ENCODE data around the gene ARHGEF7. TPM values are rescaled to one million over a fixed set of nuclear protein-coding genes. Genes with fewer than 3 reads are reported as not detected.

ARHGEF7 gene
- total and polyA plus RNA-seq, 4 experiments from 2014 or later: 6.6 to 73.7 (median 40.7) TPM

DNA sequence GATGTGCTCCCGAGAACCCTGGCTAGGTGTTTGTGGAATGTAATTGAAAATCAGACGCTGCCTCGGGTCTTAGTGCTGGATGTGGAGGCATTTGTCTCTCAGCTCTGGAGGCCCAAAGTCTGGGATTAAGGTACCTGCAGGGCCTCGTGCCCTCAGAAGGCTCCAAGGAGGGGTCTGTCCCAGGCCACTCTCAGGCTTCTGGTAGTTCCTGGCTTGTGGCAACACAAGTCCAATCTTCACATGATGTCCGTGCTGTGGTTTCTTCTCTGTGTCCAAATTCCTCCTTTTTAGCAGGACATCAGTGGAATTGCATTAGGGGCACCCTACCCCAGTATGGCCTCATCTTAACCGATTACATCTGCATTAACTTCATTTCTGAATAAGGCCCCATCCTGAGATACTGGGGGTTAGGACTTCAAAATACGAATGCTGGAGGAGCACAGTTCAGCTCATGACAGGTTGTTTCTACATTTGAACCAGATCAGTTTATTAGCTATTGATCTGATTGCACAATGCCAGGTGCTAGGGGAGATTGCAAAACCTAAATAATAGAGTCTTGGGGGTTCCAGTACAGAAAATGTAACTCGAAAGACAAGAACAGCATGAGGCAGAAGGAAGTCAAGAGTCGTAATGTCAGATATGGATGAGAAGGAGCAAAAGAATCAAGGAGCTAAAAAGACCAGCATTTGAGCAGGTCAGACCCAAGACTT lies 3.9 kb downstream of the ARHGEF7 start:
- POLR2A ChIA-PET (ENCODE audit: partially characterized antibody): no interaction called here
- Mint-ChIP-seq H3K4me1 (peaks cover 11 to 20% (median 13%) of the 10 kb centered on the region in 4 donors), H3K27ac (no peak overlapping the region), H3K9me3 (peaks cover 0 to 2% (median 0%) of the 10 kb centered on the region in 8 donors), H3K27me3 (peaks cover 35 to 36% of the 10 kb centered on the region in 2 donors), H3K36me3 (peaks cover 0 to 10% of the 10 kb centered on the region in 2 donors), H3K4me3 (no peak overlapping the region)
- intact Hi-C loops (cut with micrococcal nuclease): no loop called here
- Histone ChIP-seq H3K27ac (ENCODE audit: low read depth, low read length) (no peak overlapping the region), H3K27me3 (ENCODE audit: insufficient read depth, low read length) (peaks cover 8% of the 10 kb centered on the region), H3K9me3 (ENCODE audit: control insufficient read depth in 1 of 2, low read length in 2 of 2) (no peaks in the 10 kb centered on the region), H3K4me3 (ENCODE audit: low read length in 2 of 2) (no peak overlapping the region), H3K4me1 (ENCODE audit: insufficient read depth, low read length) (peaks cover 10% of the 10 kb centered on the region), H3K36me3 (ENCODE audit: insufficient read depth, low read length) (no peaks in the 10 kb centered on the region)
- CTCF ChIA-PET (ENCODE audit: partially characterized antibody): no interaction called here
- no peak for DNase-seq

- H3K4me3 ChIP-seq (ENCODE audit: low read length in 2 of 2): no peak overlapping the region
- H3K4me1 ChIP-seq (ENCODE audit: insufficient read depth, low read length): peaks cover 5% of the 10 kb centered on the region
- no peak overlapping the region for H3K27ac ChIP-seq (ENCODE audit: low read depth, low read length)
- peaks cover 5 to 11% (median 6%) of the 10 kb centered on the region in 4 donors for H3K4me1 Mint-ChIP-seq
- ChIA-PET CTCF (ENCODE audit: partially characterized antibody) (no interaction called here), POLR2A (ENCODE audit: partially characterized antibody) (no interaction called here)
- no peak overlapping the region for H3K4me3 Mint-ChIP-seq
- H3K36me3 ChIP-seq (ENCODE audit: insufficient read depth, low read length): no peaks in the 10 kb centered on the region
- peaks cover 0 to 3% of the 10 kb centered on the region in 2 donors for H3K36me3 Mint-ChIP-seq
- H3K27me3 ChIP-seq (ENCODE audit: insufficient read depth, low read length): peaks cover 5% of the 10 kb centered on the region
- intact Hi-C loops (cut with micrococcal nuclease): no loop called here
- DNase-seq: no peak
- H3K9me3 ChIP-seq (ENCODE audit: control insufficient read depth in 1 of 2, low read length in 2 of 2): no peaks in the 10 kb centered on the region
- H3K27ac Mint-ChIP-seq: no peak overlapping the region
- H3K27me3 Mint-ChIP-seq: peaks cover 29% of the 10 kb centered on the region in 2 donors
- peaks cover 0 to 2% (median 0%) of the 10 kb centered on the region in 8 donors for H3K9me3 Mint-ChIP-seq
These were observed 4.9 kb downstream of the ARHGEF7 start for GRCh38 chr13:111119966-111120365.

GRCh38 chr13:111120422-111120821 lies 5.3 kb downstream of the ARHGEF7 start:
- Mint-ChIP-seq H3K36me3 (peaks cover 0 to 3% of the 10 kb centered on the region in 2 donors), H3K9me3 (peaks cover 0 to 2% (median 0%) of the 10 kb centered on the region in 8 donors), H3K27ac (no peak overlapping the region), H3K4me3 (no peak overlapping the region), H3K27me3 (peaks cover 29 to 30% of the 10 kb centered on the region in 2 donors), H3K4me1 (peaks cover 5 to 11% (median 6%) of the 10 kb centered on the region in 4 donors)
- DNase-seq: no peak
- Histone ChIP-seq H3K4me1 (ENCODE audit: insufficient read depth, low read length) (peaks cover 5% of the 10 kb centered on the region), H3K9me3 (ENCODE audit: control insufficient read depth in 1 of 2, low read length in 2 of 2) (no peaks in the 10 kb centered on the region), H3K4me3 (ENCODE audit: low read length in 2 of 2) (no peak overlapping the region), H3K27ac (ENCODE audit: low read depth, low read length) (no peak overlapping the region), H3K27me3 (ENCODE audit: insufficient read depth, low read length) (peaks cover 5% of the 10 kb centered on the region), H3K36me3 (ENCODE audit: insufficient read depth, low read length) (no peaks in the 10 kb centered on the region)
- POLR2A ChIA-PET (ENCODE audit: partially characterized antibody): no interaction called here
- intact Hi-C loops (cut with micrococcal nuclease): no loop called here
- CTCF ChIA-PET (ENCODE audit: partially characterized antibody): no interaction called here

- H3K27ac ChIP-seq (ENCODE audit: low read depth, low read length): no peak overlapping the region
- CTCF ChIA-PET (ENCODE audit: partially characterized antibody): no interaction called here
- H3K4me3 ChIP-seq (ENCODE audit: low read length in 2 of 2): no peak overlapping the region
- peaks cover 4% of the 10 kb centered on the region for H3K4me1 ChIP-seq (ENCODE audit: insufficient read depth, low read length)
- H3K27me3 ChIP-seq (ENCODE audit: insufficient read depth, low read length): peaks cover 5% of the 10 kb centered on the region
- peaks cover 0 to 3% of the 10 kb centered on the region in 2 donors for H3K36me3 Mint-ChIP-seq
- H3K27me3 Mint-ChIP-seq: peaks cover 28 to 32% of the 10 kb centered on the region in 2 donors
- no peaks in the 10 kb centered on the region for H3K36me3 ChIP-seq (ENCODE audit: insufficient read depth, low read length)
- H3K4me3 Mint-ChIP-seq: no peak overlapping the region
- intact Hi-C loops (cut with micrococcal nuclease): no loop called here
- peaks cover 0 to 2% (median 0%) of the 10 kb centered on the region in 8 donors for H3K9me3 Mint-ChIP-seq
- no peaks in the 10 kb centered on the region for H3K9me3 ChIP-seq (ENCODE audit: control insufficient read depth in 1 of 2, low read length in 2 of 2)
- POLR2A ChIA-PET (ENCODE audit: partially characterized antibody): no interaction called here
- H3K4me1 Mint-ChIP-seq: peaks cover 4 to 9% (median 4%) of the 10 kb centered on the region in 4 donors
- H3K27ac Mint-ChIP-seq: no peak overlapping the region
- no peak for DNase-seq
These were observed 5.8 kb downstream of the ARHGEF7 start for GRCh38 chr13:111120913-111121312.

- Mint-ChIP-seq H3K36me3 (no peaks in the 10 kb centered on the region), H3K9me3 (no peaks in the 10 kb centered on the region), H3K4me3 (no peak overlapping the region), H3K27ac (no peak overlapping the region), H3K27me3 (peaks cover 24 to 27% of the 10 kb centered on the region in 2 donors), H3K4me1 (peaks cover 0 to 4% (median 0%) of the 10 kb centered on the region in 4 donors)
- POLR2A ChIA-PET (ENCODE audit: partially characterized antibody): no interaction called here
- CTCF ChIA-PET (ENCODE audit: partially characterized antibody): no interaction called here
- Histone ChIP-seq H3K27ac (ENCODE audit: low read depth, low read length) (no peak overlapping the region), H3K36me3 (ENCODE audit: insufficient read depth, low read length) (no peaks in the 10 kb centered on the region), H3K27me3 (ENCODE audit: insufficient read depth, low read length) (peaks cover 5% of the 10 kb centered on the region), H3K4me1 (ENCODE audit: insufficient read depth, low read length) (no peaks in the 10 kb centered on the region), H3K4me3 (ENCODE audit: low read length in 2 of 2) (no peak overlapping the region), H3K9me3 (ENCODE audit: control insufficient read depth in 1 of 2, low read length in 2 of 2) (no peaks in the 10 kb centered on the region)
- no peak for DNase-seq
- intact Hi-C loops (cut with micrococcal nuclease): no loop called here
These were observed 6.4 kb downstream of the ARHGEF7 start for GRCh38 chr13:111121506-111121905.

DNA sequence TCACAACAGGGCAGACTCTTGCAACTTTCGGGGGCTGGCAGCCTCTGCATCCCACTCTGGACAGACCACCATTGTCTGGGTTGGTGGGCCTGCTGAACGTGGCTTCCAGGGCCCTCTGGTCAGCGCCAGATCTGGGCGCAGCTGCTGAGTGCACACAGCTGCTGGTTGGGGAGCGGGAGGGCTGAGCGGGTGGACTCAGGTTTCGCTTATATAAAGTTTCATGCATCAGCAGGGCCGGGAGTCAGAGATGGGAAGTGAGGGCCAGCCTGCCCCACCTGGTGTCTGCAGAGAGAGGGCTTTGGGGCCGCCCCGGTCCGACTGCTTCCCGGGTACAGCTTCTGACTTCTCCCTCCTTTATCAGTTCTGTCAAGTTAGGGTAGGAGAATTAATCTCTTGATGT lies 6.9 kb downstream of the ARHGEF7 start:
- DNase-seq: no peak
- CTCF ChIA-PET (ENCODE audit: partially characterized antibody): no interaction called here
- H3K4me1 ChIP-seq (ENCODE audit: insufficient read depth, low read length): no peaks in the 10 kb centered on the region
- no peak overlapping the region for H3K4me3 ChIP-seq (ENCODE audit: low read length in 2 of 2)
- POLR2A ChIA-PET (ENCODE audit: partially characterized antibody): no interaction called here
- no peak overlapping the region for H3K27ac ChIP-seq (ENCODE audit: low read depth, low read length)
- Mint-ChIP-seq H3K9me3 (no peaks in the 10 kb centered on the region), H3K27me3 (peaks cover 24 to 26% of the 10 kb centered on the region in 2 donors), H3K27ac (no peak overlapping the region), H3K4me1 (peaks cover 0 to 4% (median 0%) of the 10 kb centered on the region in 4 donors), H3K36me3 (no peaks in the 10 kb centered on the region), H3K4me3 (no peak overlapping the region)
- H3K27me3 ChIP-seq (ENCODE audit: insufficient read depth, low read length): peaks cover 5% of the 10 kb centered on the region
- H3K9me3 ChIP-seq (ENCODE audit: control insufficient read depth in 1 of 2, low read length in 2 of 2): no peaks in the 10 kb centered on the region
- intact Hi-C loops (cut with micrococcal nuclease): no loop called here
- no peaks in the 10 kb centered on the region for H3K36me3 ChIP-seq (ENCODE audit: insufficient read depth, low read length)

DNA sequence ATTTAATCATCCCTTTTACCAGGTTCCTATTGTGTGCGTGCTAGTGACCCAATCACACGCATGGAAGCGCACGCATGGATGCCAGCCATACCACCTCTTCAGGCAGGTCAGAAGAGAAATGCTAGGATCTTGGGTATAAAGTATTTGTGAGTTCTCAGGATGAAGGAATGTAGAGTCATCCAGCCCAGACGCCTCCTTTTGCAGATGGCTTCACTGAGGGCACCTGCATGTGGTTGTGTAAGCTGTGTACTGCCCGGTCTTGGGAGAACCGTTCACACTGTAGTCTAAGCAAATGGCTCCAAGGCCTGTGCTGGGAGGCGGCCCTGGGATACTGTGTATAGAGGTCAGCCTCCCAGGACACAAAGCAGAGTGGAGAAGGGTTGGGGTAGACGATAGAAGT lies 7.5 kb downstream of the ARHGEF7 start:
- Histone ChIP-seq H3K27ac (ENCODE audit: low read depth, low read length) (no peak overlapping the region), H3K27me3 (ENCODE audit: insufficient read depth, low read length) (peaks cover 5% of the 10 kb centered on the region), H3K36me3 (ENCODE audit: insufficient read depth, low read length) (no peaks in the 10 kb centered on the region), H3K4me3 (ENCODE audit: low read length in 2 of 2) (no peak overlapping the region), H3K9me3 (ENCODE audit: control insufficient read depth in 1 of 2, low read length in 2 of 2) (no peaks in the 10 kb centered on the region), H3K4me1 (ENCODE audit: insufficient read depth, low read length) (no peaks in the 10 kb centered on the region)
- no peaks in the 10 kb centered on the region for H3K9me3 Mint-ChIP-seq
- peaks cover 22 to 23% of the 10 kb centered on the region in 2 donors for H3K27me3 Mint-ChIP-seq
- no peak overlapping the region for H3K4me3 Mint-ChIP-seq
- intact Hi-C loops (cut with micrococcal nuclease): no loop called here
- no peak overlapping the region for H3K27ac Mint-ChIP-seq
- DNase-seq: no peak
- no peaks in the 10 kb centered on the region for H3K36me3 Mint-ChIP-seq
- H3K4me1 Mint-ChIP-seq: peaks cover 0 to 2% (median 0%) of the 10 kb centered on the region in 4 donors
- ChIA-PET POLR2A (ENCODE audit: partially characterized antibody) (no interaction called here), CTCF (ENCODE audit: partially characterized antibody) (no interaction called here)

Data from CD4-positive, alpha-beta memory T cell (primary cell).